ENCODE data around the gene HMGCS2.

HMGCS2 gene

GRCh38 chr1:119701659-119702058, 67.0 kb downstream of the HMGCS2 start:
- no peak for DNase-seq (ENCODE audit: low read depth, low spot score)

DNA sequence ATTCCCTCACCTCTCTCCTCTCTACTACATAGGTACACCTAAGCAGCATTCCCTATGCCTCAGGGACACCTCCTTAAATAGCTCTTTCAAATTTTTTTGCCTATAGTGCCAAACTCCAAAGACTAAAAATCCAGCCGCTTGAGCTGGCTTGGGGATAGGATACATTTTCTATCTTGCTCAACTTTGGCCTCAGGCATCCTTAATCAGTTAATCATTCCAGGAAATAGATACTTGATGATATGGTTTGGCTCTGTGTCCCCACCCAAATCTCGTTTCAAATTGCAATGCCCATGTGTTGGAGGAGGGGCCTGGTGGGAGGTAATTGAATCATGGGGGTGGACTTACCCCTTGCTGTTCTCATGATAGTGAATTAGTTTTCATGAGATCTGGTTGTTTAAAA, 68.4 kb downstream of the HMGCS2 start:
- DNase-seq (ENCODE audit: low read depth, low spot score), result no peak
